Right lobe of liver (tissue), 6 donors: ENCODE data around the gene ULK4. TPM values are rescaled to one million over a fixed set of nuclear protein-coding genes. Genes with fewer than 3 reads are reported as not detected.

Source experiments
- ATAC-seq, 4 donors: fragments of 200-7000 bp; cut with Tn5 transposase; one replicate each; pipeline ENCODE4 v1.9.1; 2020; ENCODE audit warnings: mild to moderate bottlenecking in 4 of 4, moderate library complexity in 4 of 4
- DNase-seq, 3 donors: peaks; one replicate each; pipeline ENCODE4 v3.0.0-alpha.2; 2020
- H3K27ac ChIP-seq, 3 donors: fragments of 200-600 bp; one replicate each; pipeline ENCODE4 v1.8.0; 2022
- H3K27me3 ChIP-seq, 2 donors: fragments of 200-600 bp; one replicate each; pipeline ENCODE4 v1.8.0; 2022
- H3K36me3 ChIP-seq, 4 donors: fragments of 200-600 bp; sonication (generic) in 1 of 4; one replicate each; pipeline versions ENCODE4 v1.5.1 to v1.8.0; 2017 to 2022; ENCODE audit warnings: control low read depth in 1 of 4
- H3K4me1 ChIP-seq, 4 donors: fragments of 200-600 bp; sonication (generic) in 1 of 4; one replicate each; pipeline versions ENCODE4 v1.5.1 to v1.8.0; 2017 to 2022; ENCODE audit warnings: control low read depth in 1 of 4
- H3K4me3 ChIP-seq, 3 donors: fragments of 200-600 bp; one replicate each; pipeline ENCODE4 v1.8.0; 2022
- H3K9me3 ChIP-seq, 4 donors: fragments of 200-600 bp; sonication (generic) in 1 of 4; one replicate each; pipeline versions ENCODE4 v1.5.1 to v1.8.0; 2017 to 2022; ENCODE audit warnings: control low read depth in 1 of 4
- POLR2A ChIP-seq: fragments of 450-650 bp; IDR thresholded peaks from one replicate; pipeline ENCODE4 v1.6.1; 2017; ENCODE audit warnings: antibody characterized with exemption, mild to moderate bottlenecking
- WGBS: methylation state at CpG from one replicate; pipeline ENCODE4 v1.1.6; 2018; ENCODE audit warnings: low coverage, low lambda C conversion rate; ENCODE audit not compliant: insufficient coverage; ENCODE audit errors: missing lambda C conversion rate; 5-methylcytosine and 5-hydroxymethylcytosine counted together
- intact Hi-C, 2 donors: fragments of 100-400 bp; cut with DNase I; formaldehyde crosslinking; loops; one replicate each; pipeline versions ENCODE4 v1.11.2 to v1.14.1; 2022
- total RNA-seq, 6 experiments: library from RNA; depleted of rRNA in 2 of 6; stranded (reverse); fragments of >200 nt in 2 of 6; fragmentation: NEBNext Ultra II Directional in 3 of 6; extraction: Animal tissue kit (Norgen Biotek cat#: 25700) in 3 of 6; gene quantifications; one replicate each; pipeline versions ENCODE4 v1.1.0 to v1.2.4, GENCODE V29; 2016 to 2023
- TF ChIP-seq, protein P1 (sequence below), 4 donors: fragments of 200-600 bp in 3 of 4; fragments of 450-650 bp in 1 of 4; IDR thresholded peaks; one replicate each; pipeline versions ENCODE4 v1.5.1 to v1.8.0; 2016 to 2022; ENCODE audit warnings: antibody characterized with exemption in 4 of 4, mild to moderate bottlenecking in 2 of 4
- donor health status: DM: no; HTN: yes; CAD: no.
- donor health status: DM: no; HTN: no; CAD: no.
- donor health status: DM: no; HTN: no; CAD: no.
- donor health status: DM: no; HTN: yes; CAD: no.
- donor health status: DM: no; HTN: yes; CAD: no.

The ULK4 gene
- total RNA-seq, 6 experiments from 2014 or later: 2.8 to 5.6 (median 4.9) TPM

DNA sequence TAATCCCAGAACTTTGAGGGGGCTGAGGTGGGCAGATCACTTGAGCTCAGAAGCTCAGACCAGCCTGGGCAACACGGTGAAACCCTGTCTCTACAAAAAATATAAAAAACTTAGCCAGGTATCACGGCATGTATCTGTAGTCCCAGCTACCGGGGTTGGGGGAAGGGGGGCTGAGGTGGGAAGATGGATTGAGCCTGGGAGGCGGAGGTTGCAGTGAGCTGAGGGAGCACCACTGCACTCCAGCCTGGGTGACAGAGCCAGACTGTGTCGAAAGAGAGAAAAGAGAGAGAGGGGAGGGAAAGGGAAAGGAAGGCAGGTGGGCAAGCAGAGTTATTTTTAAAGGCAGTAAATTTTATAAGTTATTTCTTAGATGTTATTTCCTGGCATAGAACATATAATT is 368.1 kb downstream of the ULK4 start:
- intact Hi-C loops: no loop called here
- H3K36me3 ChIP-seq: no peaks in the 10 kb centered on the region
- H3K9me3 ChIP-seq: no peaks in the 10 kb centered on the region
- no peaks in the 10 kb centered on the region for H3K4me1 ChIP-seq
- WGBS: 85% methylated on average over 5 of the region's 5 CpGs
- DNase-seq: no peak
- no peaks in the 10 kb centered on the region for H3K27me3 ChIP-seq
- no peak overlapping the region for H3K4me3 ChIP-seq
- no peak overlapping the region for H3K27ac ChIP-seq
- ATAC-seq: no peak
- TF ChIP-seq, protein P1, sequence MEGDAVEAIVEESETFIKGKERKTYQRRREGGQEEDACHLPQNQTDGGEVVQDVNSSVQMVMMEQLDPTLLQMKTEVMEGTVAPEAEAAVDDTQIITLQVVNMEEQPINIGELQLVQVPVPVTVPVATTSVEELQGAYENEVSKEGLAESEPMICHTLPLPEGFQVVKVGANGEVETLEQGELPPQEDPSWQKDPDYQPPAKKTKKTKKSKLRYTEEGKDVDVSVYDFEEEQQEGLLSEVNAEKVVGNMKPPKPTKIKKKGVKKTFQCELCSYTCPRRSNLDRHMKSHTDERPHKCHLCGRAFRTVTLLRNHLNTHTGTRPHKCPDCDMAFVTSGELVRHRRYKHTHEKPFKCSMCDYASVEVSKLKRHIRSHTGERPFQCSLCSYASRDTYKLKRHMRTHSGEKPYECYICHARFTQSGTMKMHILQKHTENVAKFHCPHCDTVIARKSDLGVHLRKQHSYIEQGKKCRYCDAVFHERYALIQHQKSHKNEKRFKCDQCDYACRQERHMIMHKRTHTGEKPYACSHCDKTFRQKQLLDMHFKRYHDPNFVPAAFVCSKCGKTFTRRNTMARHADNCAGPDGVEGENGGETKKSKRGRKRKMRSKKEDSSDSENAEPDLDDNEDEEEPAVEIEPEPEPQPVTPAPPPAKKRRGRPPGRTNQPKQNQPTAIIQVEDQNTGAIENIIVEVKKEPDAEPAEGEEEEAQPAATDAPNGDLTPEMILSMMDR (IDR thresholded peaks at IDR 0.05): no peak

DNA sequence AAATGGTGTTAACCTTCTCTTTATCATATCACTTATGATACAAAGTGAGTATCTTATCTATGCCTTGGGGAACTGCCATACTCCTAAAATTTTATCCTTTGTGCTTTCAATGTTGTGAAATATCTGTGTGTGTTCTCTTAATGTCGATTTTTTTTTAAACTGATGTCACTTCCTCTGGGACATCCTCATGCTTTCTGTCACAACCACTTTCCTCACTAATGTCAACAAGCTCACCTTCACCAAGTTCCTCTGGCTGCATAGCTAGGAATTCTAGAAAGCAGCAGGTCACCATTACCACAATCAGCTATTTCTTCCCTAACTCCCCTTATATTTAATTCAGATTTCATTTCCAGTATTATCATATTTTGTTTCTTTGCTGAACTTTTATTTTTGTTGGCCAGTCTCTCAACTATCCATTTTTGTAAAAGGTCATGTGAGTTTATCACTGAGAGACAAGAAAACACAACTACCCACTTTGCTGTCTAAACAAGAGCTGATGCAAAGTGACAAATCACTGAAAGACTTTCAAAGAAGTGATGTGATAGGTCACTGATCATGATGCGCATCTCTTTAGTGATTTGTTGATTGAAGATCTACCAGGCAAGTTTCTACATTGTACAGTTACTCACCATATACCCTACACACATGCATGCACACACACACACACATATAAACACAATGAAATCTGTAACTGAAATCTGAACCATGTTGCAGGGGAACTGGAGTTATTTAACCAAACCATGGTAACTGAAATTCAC is 369.0 kb downstream of the ULK4 start:
- Histone ChIP-seq H3K4me1 (no peaks in the 10 kb centered on the region), H3K36me3 (no peaks in the 10 kb centered on the region), H3K4me3 (no peak overlapping the region), H3K27me3 (no peaks in the 10 kb centered on the region), H3K9me3 (no peaks in the 10 kb centered on the region), H3K27ac (no peak overlapping the region)
- ATAC-seq: peak in 3 of 4 donors; percentile 38 to 68 (median 51)
- intact Hi-C loops: no loop called here
- 58% methylated on average over 2 of the region's 2 CpGs for WGBS
- no peak for DNase-seq
- TF ChIP-seq, protein P1 (IDR thresholded peaks at IDR 0.05): no peak
- no peak for TF ChIP-seq POLR2A

DNA sequence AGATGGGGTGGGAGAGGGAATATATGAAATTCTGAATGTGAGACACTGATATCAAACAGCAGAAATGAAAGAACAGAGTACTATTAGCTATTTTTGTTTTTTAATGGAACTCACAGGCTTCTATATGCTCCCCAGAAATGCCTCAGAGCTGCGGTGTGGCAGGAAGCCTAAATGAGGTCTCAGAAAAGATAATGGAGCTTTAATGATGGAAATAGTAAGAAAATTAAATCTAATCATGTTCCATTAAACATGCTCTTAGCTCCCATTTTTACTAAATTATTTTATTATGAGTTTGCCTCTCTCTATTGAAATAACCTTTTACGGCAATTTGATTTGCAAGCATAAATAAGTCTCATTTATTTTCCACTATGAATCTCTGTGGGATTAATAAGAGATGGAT is 378.9 kb downstream of the ULK4 start:
- Histone ChIP-seq H3K4me3 (no peak overlapping the region), H3K36me3 (no peaks in the 10 kb centered on the region), H3K27me3 (no peaks in the 10 kb centered on the region), H3K9me3 (no peaks in the 10 kb centered on the region), H3K27ac (no peak overlapping the region), H3K4me1 (no peaks in the 10 kb centered on the region)
- intact Hi-C loops: no loop called here
- WGBS: 87% methylated on average over 2 of the region's 2 CpGs
- ATAC-seq (no peak), DNase-seq (no peak)
- TF ChIP-seq POLR2A: no peak
- TF ChIP-seq, protein P1 (IDR thresholded peaks at IDR 0.05): no peak

GRCh38 chr3:41581700-41582099 is 380.2 kb downstream of the ULK4 start:
- Histone ChIP-seq H3K4me3 (no peak overlapping the region), H3K27me3 (no peaks in the 10 kb centered on the region), H3K9me3 (no peaks in the 10 kb centered on the region), H3K36me3 (no peaks in the 10 kb centered on the region), H3K27ac (no peak overlapping the region), H3K4me1 (no peaks in the 10 kb centered on the region)
- intact Hi-C loops: no loop called here
- no peak for TF ChIP-seq POLR2A
- TF ChIP-seq, protein P1 (IDR thresholded peaks at IDR 0.05): no peak
- DNase-seq (no peak), ATAC-seq (no peak)
- WGBS: 79% methylated on average over 4 of the region's 4 CpGs
